GM21390 (cell line): ENCODE results near the gene GNGT2.
A peak's percentile ranks its signal among the peaks of the same experiment; 100 is the strongest.

ENCODE experiments used
- ATAC-seq: cut with Tn5 transposase; IDR thresholded peaks from one replicate; pipeline ENCODE4 v1.9.1; 2021; ENCODE audit not compliant: unreplicated experiment

Gene GNGT2

GRCh38 chr17:49229805-49230600, 19.6 kb upstream of the GNGT2 start:
- ATAC-seq = peak; percentile 15

- no peak for ATAC-seq
Measured at GRCh38 chr17:49229076-49229804, 18.9 kb upstream of the GNGT2 start.

GRCh38 chr17:49227436-49228261, 17.3 kb upstream of the GNGT2 start:
- no peak for ATAC-seq

GRCh38 chr17:49226771-49227435, 16.5 kb upstream of the GNGT2 start:
- no peak for ATAC-seq

- no peak for ATAC-seq
Measured at GRCh38 chr17:49225554-49226236, 15.3 kb upstream of the GNGT2 start.

GRCh38 chr17:49224997-49225337, 14.6 kb upstream of the GNGT2 start:
- ATAC-seq = no peak

- no peak for ATAC-seq
Measured at GRCh38 chr17:49224198-49224996, 14.0 kb upstream of the GNGT2 start.

GRCh38 chr17:49223517-49224197, 13.3 kb upstream of the GNGT2 start:
- ATAC-seq = no peak

- ATAC-seq = no peak
Measured at GRCh38 chr17:49223168-49223516, 12.8 kb upstream of the GNGT2 start.

GRCh38 chr17:49219987-49220386, 9.6 kb upstream of the GNGT2 start:
- ATAC-seq = no peak

- ATAC-seq = no peak
Measured at GRCh38 chr17:49218941-49219913, 8.9 kb upstream of the GNGT2 start.

GRCh38 chr17:49217651-49218413, 7.5 kb upstream of the GNGT2 start:
- peak; percentile 37 for ATAC-seq

- ATAC-seq = no peak
Measured at GRCh38 chr17:49216953-49217650, 6.7 kb upstream of the GNGT2 start.

GRCh38 chr17:49216482-49216881, 6.1 kb upstream of the GNGT2 start:
- no peak for ATAC-seq

GRCh38 chr17:49214676-49215360, 4.4 kb upstream of the GNGT2 start:
- no peak for ATAC-seq

- ATAC-seq = no peak
Measured at GRCh38 chr17:49213847-49214246, 3.5 kb upstream of the GNGT2 start.
